ENCODE results near the gene TMEM184A.

GRCh38 chr7:1586827-1587705 lies 31.1 kb upstream of the TMEM184A start:
- TF ChIP-seq EZH2 (IDR thresholded peaks at IDR 0.05) (no peak), POLR2AphosphoS5 (IDR thresholded peaks at IDR 0.05; ENCODE audit: borderline replicate concordance, low read depth, low read length) (no peak)

All from SK-N-MC (cell line).